A673 (cell line): ENCODE measurements around the gene SALL1.

ENCODE experiments used
- EZH2 ChIP-seq: fragments of 200-600 bp; sonication (generic); IDR thresholded peaks from 2 replicates; pipeline ENCODE4 v1.6.1; 2017; ENCODE audit warnings: borderline replicate concordance, low read depth, mild to moderate bottlenecking, mixed read lengths, antibody characterized with exemption, low read length; ENCODE audit not compliant: poor library complexity, severe bottlenecking
- TF ChIP-seq, protein P1 (sequence below): fragments of 300-800, 200-600 bp; sonication (generic); conservative IDR thresholded peaks from 2 replicates; pipeline ENCODE4 v1.5.1; 2017; ENCODE audit warnings: low read depth, mild to moderate bottlenecking, antibody characterized with exemption, low read length, moderate library complexity, mixed read lengths

DNA sequence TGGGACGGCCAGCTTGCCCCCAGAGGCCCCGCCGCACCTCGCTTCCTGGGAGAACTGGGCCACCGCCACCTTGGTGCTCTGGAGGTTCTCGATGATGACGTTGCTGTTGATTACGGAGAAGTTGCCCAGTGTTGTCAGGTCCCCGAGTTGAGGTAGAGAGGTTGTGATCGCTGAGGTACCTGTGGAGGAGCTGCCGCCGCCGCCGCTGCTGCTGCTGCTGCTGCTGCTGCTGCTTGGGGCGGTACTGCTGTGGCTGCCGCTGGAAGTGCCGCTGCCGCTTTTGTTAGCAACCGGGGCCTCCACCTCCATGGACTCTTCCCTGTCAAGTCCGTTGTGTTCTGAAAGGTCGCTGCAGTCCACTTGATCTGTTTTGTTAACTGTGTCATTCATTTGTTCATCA, 9.5 kb downstream of the SALL1 start:
- TF ChIP-seq, protein P1, sequence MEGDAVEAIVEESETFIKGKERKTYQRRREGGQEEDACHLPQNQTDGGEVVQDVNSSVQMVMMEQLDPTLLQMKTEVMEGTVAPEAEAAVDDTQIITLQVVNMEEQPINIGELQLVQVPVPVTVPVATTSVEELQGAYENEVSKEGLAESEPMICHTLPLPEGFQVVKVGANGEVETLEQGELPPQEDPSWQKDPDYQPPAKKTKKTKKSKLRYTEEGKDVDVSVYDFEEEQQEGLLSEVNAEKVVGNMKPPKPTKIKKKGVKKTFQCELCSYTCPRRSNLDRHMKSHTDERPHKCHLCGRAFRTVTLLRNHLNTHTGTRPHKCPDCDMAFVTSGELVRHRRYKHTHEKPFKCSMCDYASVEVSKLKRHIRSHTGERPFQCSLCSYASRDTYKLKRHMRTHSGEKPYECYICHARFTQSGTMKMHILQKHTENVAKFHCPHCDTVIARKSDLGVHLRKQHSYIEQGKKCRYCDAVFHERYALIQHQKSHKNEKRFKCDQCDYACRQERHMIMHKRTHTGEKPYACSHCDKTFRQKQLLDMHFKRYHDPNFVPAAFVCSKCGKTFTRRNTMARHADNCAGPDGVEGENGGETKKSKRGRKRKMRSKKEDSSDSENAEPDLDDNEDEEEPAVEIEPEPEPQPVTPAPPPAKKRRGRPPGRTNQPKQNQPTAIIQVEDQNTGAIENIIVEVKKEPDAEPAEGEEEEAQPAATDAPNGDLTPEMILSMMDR, result no peak
- TF ChIP-seq EZH2, result no peak
